AG09309 (cell line): Measurements from ENCODE around the gene RAD51B.

Source experiments
- DNase-seq: peaks from one replicate; pipeline ENCODE4 v3.0.0-alpha.2; 2010; ENCODE audit warnings: low read depth
- H3K4me3 ChIP-seq: 2 replicates; pipeline ENCODE4 v1.5.1; 2011; ENCODE audit warnings: mild to moderate bottlenecking, low read depth, low read length, moderate library complexity; ENCODE audit not compliant: control insufficient read depth
- CTCF ChIP-seq: IDR thresholded peaks from 2 replicates; pipeline ENCODE4 v1.5.1; 2011; ENCODE audit warnings: mild to moderate bottlenecking, low read depth, low read length, inconsistent platforms; ENCODE audit not compliant: insufficient read depth, control insufficient read depth; ENCODE audit errors: missing control alignments

Gene RAD51B

GRCh38 chr14:68755016-68755353, 935.4 kb downstream of the RAD51B start:
- TF ChIP-seq CTCF, result no peak
- DNase-seq, result no peak
- no peak overlapping the region for H3K4me3 ChIP-seq

- TF ChIP-seq CTCF, result no peak
- no peak for DNase-seq
Observed at GRCh38 chr14:68756000-68756481, 936.5 kb downstream of the RAD51B start.

GRCh38 chr14:68756734-68757133, 937.2 kb downstream of the RAD51B start:
- no peak for TF ChIP-seq CTCF
- DNase-seq, result no peak
- H3K4me3 ChIP-seq, result no peak overlapping the region

More at GRCh38 chr14:68756000-68756481, 936.5 kb downstream of the RAD51B start:
- no peak overlapping the region for H3K4me3 ChIP-seq

- no peak for TF ChIP-seq CTCF
- no peak overlapping the region for H3K4me3 ChIP-seq
- DNase-seq, result no peak
Observed at GRCh38 chr14:68757618-68758081, 938.1 kb downstream of the RAD51B start.

- no peak overlapping the region for H3K4me3 ChIP-seq
- TF ChIP-seq CTCF, result no peak
- DNase-seq, result no peak
Observed at GRCh38 chr14:68758301-68758700, 938.7 kb downstream of the RAD51B start.

- H3K4me3 ChIP-seq, result no peak overlapping the region
- no peak for TF ChIP-seq CTCF
Observed at GRCh38 chr14:68759017-68759560, 939.5 kb downstream of the RAD51B start.

More at GRCh38 chr14:68759017-68759560, 939.5 kb downstream of the RAD51B start:
- DNase-seq, result no peak
